Neuronal stem cell (in vitro differentiated cells): ENCODE results near the gene CNTFR.
A peak's percentile ranks its signal among the peaks of the same experiment; 100 is the strongest.

Source experiments
- DNase-seq: peaks from one replicate; pipeline ENCODE4 v3.0.0-alpha.2; 2013; ENCODE audit warnings: low spot score
- H2AFZ ChIP-seq: one replicate; pipeline ENCODE4 v1.6.1; 2013; ENCODE audit warnings: mild to moderate bottlenecking, low read length, inconsistent platforms
- H2AK5ac ChIP-seq: 2 replicates; pipeline ENCODE4 v1.6.1; 2013; ENCODE audit warnings: low read depth, mild to moderate bottlenecking, inconsistent platforms, low read length, moderate library complexity, mixed read lengths
- H2BK120ac ChIP-seq: 2 replicates; pipeline ENCODE4 v1.6.1; 2013; ENCODE audit warnings: low read depth, mild to moderate bottlenecking, inconsistent platforms, low read length, moderate library complexity, mixed read lengths
- H2BK12ac ChIP-seq: one replicate; pipeline ENCODE4 v1.6.1; 2013; ENCODE audit warnings: low read length, inconsistent platforms
- H2BK15ac ChIP-seq: 2 replicates; pipeline ENCODE4 v1.6.1; 2013; ENCODE audit warnings: mild to moderate bottlenecking, low read length, inconsistent platforms, mixed read lengths
- H2BK5ac ChIP-seq: one replicate; pipeline ENCODE4 v1.6.1; 2013; ENCODE audit warnings: inconsistent platforms, mild to moderate bottlenecking, low read length, moderate library complexity
- H3K14ac ChIP-seq: one replicate; pipeline ENCODE4 v1.6.1; 2013; ENCODE audit warnings: low read length, inconsistent platforms
- H3K18ac ChIP-seq: 2 replicates; pipeline ENCODE4 v1.6.1; 2013; ENCODE audit warnings: low read length, inconsistent platforms
- H3K23ac ChIP-seq: 2 replicates; pipeline ENCODE4 v1.6.1; 2013; ENCODE audit warnings: low read depth, mild to moderate bottlenecking, mixed read lengths, low read length, inconsistent platforms; ENCODE audit not compliant: poor library complexity
- H3K27ac ChIP-seq: replicated peaks from 3 replicates; pipeline ENCODE4 v1.5.1; 2013; ENCODE audit warnings: low read length, inconsistent platforms
- H3K27me3 ChIP-seq, 3 experiments: 2 replicates each; pipeline ENCODE4 v1.6.1; 2013; ENCODE audit warnings: low read length in 3 of 3, mild to moderate bottlenecking in 2 of 3, inconsistent platforms in 1 of 3, low read depth in 1 of 3, mixed read lengths in 1 of 3, moderate library complexity in 1 of 3; ENCODE audit not compliant: control insufficient read depth in 3 of 3, insufficient read depth in 3 of 3
- H3K36me3 ChIP-seq, 2 donors: replicated peaks in 1 of 2; 2 replicates each; pipeline ENCODE4 v1.6.1; 2013; ENCODE audit warnings: low read length in 2 of 2; ENCODE audit not compliant: control insufficient read depth in 2 of 2, insufficient read depth in 2 of 2
- H3K4ac ChIP-seq: 2 replicates; pipeline ENCODE4 v1.6.1; 2013; ENCODE audit warnings: inconsistent platforms, mild to moderate bottlenecking, low read length, moderate library complexity
- H3K4me1 ChIP-seq, 2 donors: 1 replicate in 1 of 2; 2 replicates in 1 of 2; pipeline ENCODE4 v1.6.1; 2013; ENCODE audit warnings: low read length in 2 of 2, low read depth in 1 of 2; ENCODE audit not compliant: control insufficient read depth in 2 of 2, insufficient read depth in 1 of 2
- H3K4me2 ChIP-seq: one replicate; pipeline ENCODE4 v1.6.1; 2013; ENCODE audit warnings: mild to moderate bottlenecking, low read length, inconsistent platforms; ENCODE audit not compliant: insufficient read depth, poor library complexity, severe bottlenecking
- H3K4me3 ChIP-seq, 2 donors: 2 replicates each; pipeline ENCODE4 v1.5.1; 2013; ENCODE audit warnings: low read length in 2 of 2, mild to moderate bottlenecking in 2 of 2, inconsistent platforms in 1 of 2, moderate library complexity in 1 of 2
- H3K79me1 ChIP-seq: one replicate; pipeline ENCODE4 v1.6.1; 2013; ENCODE audit warnings: low read depth, mild to moderate bottlenecking, inconsistent platforms, low read length, moderate library complexity
- H3K9ac ChIP-seq: one replicate; pipeline ENCODE4 v1.6.1; 2013; ENCODE audit warnings: mild to moderate bottlenecking, low read depth, low read length, inconsistent platforms; ENCODE audit not compliant: poor library complexity
- H3K9me3 ChIP-seq, 2 donors: replicated peaks in 1 of 2; 2 replicates each; pipeline versions ENCODE3 to v1.6.1; 2013; ENCODE audit warnings: low read length in 2 of 2, mild to moderate bottlenecking in 2 of 2, inconsistent platforms in 1 of 2, low read depth in 1 of 2, mixed read lengths in 1 of 2, moderate library complexity in 1 of 2; ENCODE audit not compliant: control insufficient read depth in 2 of 2, insufficient read depth in 1 of 2
- H4K8ac ChIP-seq: one replicate; pipeline ENCODE4 v1.6.1; 2013; ENCODE audit warnings: low read depth, mild to moderate bottlenecking, inconsistent platforms, low read length, moderate library complexity
- H4K91ac ChIP-seq: one replicate; pipeline ENCODE4 v1.6.1; 2013; ENCODE audit warnings: low read length, low read depth, mild to moderate bottlenecking, inconsistent platforms; ENCODE audit not compliant: poor library complexity
- WGBS, 2 donors: extraction: QIAGEN DNeasy Blood & Tissue Kit; methylation state at CpG; one replicate each; pipeline ENCODE4 v1.1.7; 2013; ENCODE audit warnings: missing lambda C conversion rate in 2 of 2, mixed read lengths in 1 of 2; ENCODE audit not compliant: insufficient read length in 2 of 2, insufficient replicate concordance in 1 of 2; ENCODE audit errors: extremely low coverage in 2 of 2; 5-methylcytosine and 5-hydroxymethylcytosine counted together

The CNTFR gene

DNA sequence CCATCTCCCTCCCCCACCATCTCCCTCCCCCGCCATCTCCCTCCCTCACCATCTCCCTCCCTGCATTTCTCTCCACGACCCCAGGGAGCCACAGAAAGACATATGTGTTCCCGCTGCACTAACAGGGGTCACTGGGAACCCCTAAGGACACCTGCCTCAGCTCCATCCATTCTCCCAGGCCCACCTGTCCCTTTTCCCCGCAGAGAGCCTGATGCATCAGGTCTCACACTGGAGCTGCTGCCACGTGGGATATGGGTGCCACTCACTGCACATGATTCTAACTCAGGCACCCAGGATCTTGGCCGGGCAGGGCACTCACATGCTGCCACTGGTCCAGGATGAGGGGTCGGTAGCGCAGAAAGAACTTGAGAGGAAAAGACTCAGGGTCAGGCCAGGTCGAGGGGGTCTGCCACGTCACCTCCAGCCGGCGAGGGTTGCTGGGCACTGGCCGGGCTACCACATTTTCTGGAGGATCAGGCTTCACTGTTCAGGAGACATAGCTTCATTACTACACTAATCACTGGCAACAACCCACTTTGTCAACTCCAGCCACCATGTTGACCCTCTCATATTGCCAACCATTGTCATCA lies 33.5 kb downstream of the CNTFR start:
- Histone ChIP-seq H3K79me1 (no peaks in the 10 kb centered on the region), H3K9me3 (no peaks in the 10 kb centered on the region), H3K18ac (no peak overlapping the region), H4K8ac (no peak overlapping the region), H3K27me3 (no peaks in the 10 kb centered on the region), H3K4ac (no peak overlapping the region), H3K4me1 (peaks cover 27 to 34% of the 10 kb centered on the region in 2 donors), H2AK5ac (no peak overlapping the region), H3K36me3 (peaks cover 27 to 96% of the 10 kb centered on the region in 2 donors), H2BK15ac (no peak overlapping the region), H2BK120ac (no peak overlapping the region), H2AFZ (no peak overlapping the region), H3K4me2 (no peak overlapping the region), H4K91ac (no peak overlapping the region), H3K14ac (no peak overlapping the region), H3K9ac (peak overlapping the region; percentile 18), H3K4me3 (no peak overlapping the region), H2BK5ac (no peak overlapping the region), H3K27ac (no peak overlapping the region), H2BK12ac (no peak overlapping the region), H3K23ac (no peak overlapping the region)
- WGBS, 2 donors = no CpG with 5 or more reads among the region's 13 CpGs
- DNase-seq = no peak

DNA sequence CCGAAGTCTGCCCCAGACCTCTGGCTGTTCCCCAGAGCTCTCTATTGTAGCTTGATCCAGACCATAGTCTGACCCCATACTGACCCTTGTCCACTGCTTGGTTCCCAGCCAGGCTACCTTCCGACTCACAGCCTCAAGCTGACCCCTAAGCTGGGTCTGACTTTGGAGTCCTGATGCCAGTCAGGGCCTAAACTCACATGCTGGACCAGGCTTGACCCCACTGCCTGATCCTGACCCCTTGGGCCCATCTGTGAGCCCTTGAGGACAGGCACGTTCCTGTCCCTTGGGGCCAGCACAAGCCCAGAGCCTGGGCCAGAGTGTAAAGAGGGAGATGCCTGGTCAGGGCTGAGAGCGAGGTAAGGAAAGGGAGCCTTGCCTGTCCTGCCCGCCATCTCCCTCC lies 34.0 kb downstream of the CNTFR start:
- H3K4me3 ChIP-seq = no peak overlapping the region
- H3K4ac ChIP-seq = no peak overlapping the region
- H2AK5ac ChIP-seq = no peak overlapping the region
- H3K27ac ChIP-seq = no peak overlapping the region
- no peak overlapping the region for H2BK15ac ChIP-seq
- H2AFZ ChIP-seq = no peak overlapping the region
- H4K91ac ChIP-seq = no peak overlapping the region
- H3K14ac ChIP-seq = no peak overlapping the region
- no peak overlapping the region for H3K4me2 ChIP-seq
- peak overlapping the region; percentile 4 for H3K18ac ChIP-seq
- no peak overlapping the region for H2BK12ac ChIP-seq
- peaks cover 28 to 96% of the 10 kb centered on the region in 2 donors for H3K36me3 ChIP-seq
- no CpG with 5 or more reads among the region's 5 CpGs for WGBS, 2 donors
- no peak overlapping the region for H4K8ac ChIP-seq
- H3K79me1 ChIP-seq = no peaks in the 10 kb centered on the region
- no peak overlapping the region for H3K23ac ChIP-seq
- H2BK5ac ChIP-seq = no peak overlapping the region
- H3K27me3 ChIP-seq = no peaks in the 10 kb centered on the region
- no peak overlapping the region for H2BK120ac ChIP-seq
- H3K9me3 ChIP-seq = no peaks in the 10 kb centered on the region
- no peak for DNase-seq
- peaks cover 22 to 29% of the 10 kb centered on the region in 2 donors for H3K4me1 ChIP-seq
- peak overlapping the region; percentile 7 for H3K9ac ChIP-seq

DNA sequence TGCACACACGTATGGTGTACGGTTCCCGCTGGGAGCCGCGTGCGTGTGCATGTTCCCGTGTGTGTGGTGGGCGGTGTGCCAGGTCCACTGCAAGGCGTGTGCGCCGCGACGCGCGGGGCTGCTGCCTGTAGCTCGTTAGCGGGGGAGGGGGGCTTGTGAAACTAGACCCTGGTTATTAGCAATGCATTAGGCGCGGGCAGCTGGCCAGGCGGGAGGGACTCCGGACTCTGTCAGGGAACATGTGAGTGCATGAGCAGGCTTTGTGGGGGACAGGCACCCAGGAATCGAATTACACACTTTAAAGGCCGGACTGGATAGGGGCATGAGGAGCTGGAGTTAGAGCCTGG lies 34.5 kb downstream of the CNTFR start:
- peaks cover 28 to 96% of the 10 kb centered on the region in 2 donors for H3K36me3 ChIP-seq
- WGBS, 2 donors = no CpG with 5 or more reads among the region's 23 CpGs

DNA sequence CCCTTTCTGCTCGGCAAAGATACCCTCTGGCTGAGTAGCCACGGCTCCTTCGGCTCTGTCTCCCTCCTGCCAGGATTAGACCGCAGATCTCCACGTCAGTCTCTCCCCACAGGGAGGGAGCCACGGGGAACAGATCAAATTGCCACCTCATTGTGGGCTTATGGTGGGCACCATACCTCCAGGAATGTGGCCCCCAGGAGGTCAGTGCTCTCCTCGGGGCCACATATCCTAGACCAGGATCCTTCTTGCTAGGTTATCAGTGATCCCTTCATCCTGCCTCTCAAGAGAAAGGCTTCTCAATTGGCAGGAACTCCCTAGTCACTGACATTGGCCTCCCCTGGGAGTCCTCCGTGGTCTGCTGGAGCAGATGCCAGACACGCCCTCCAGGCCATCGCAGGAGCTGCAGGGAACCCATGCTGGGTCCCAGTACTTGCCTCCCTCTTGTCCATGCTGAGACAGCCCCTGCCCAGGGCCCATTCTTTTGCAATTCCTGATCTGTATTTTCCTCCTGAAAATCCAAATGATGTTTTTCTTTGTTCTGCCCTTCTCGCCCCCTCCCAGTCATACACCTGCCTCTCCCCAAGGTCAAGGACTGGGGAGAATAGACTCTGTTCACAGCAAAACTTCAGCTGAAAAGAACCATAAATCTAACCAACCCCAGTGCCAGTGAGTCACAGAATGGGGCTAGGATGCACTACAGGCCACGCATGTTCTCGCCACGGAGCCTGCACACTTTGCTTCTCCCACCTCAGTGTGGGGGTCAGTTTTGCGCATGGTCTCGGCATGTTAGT lies 35.1 kb downstream of the CNTFR start:
- DNase-seq = no peak
- Histone ChIP-seq H4K8ac (no peak overlapping the region), H2BK12ac (no peak overlapping the region), H4K91ac (no peak overlapping the region), H3K9ac (no peak overlapping the region), H3K4me2 (no peak overlapping the region), H3K4ac (no peak overlapping the region), H3K4me1 (peaks cover 12 to 21% of the 10 kb centered on the region in 2 donors), H2AK5ac (no peak overlapping the region), H3K27ac (no peak overlapping the region), H3K27me3 (no peaks in the 10 kb centered on the region), H2BK120ac (no peak overlapping the region), H3K14ac (peak overlapping the region; percentile 49), H3K36me3 (peaks cover 28 to 96% of the 10 kb centered on the region in 2 donors), H2BK5ac (no peak overlapping the region), H2BK15ac (no peak overlapping the region), H3K9me3 (no peaks in the 10 kb centered on the region), H2AFZ (no peak overlapping the region), H3K4me3 (no peak overlapping the region), H3K79me1 (no peaks in the 10 kb centered on the region), H3K23ac (no peak overlapping the region), H3K18ac (peak overlapping the region; percentile 39)
- WGBS, 2 donors = no CpG with 5 or more reads among the region's 16 CpGs

More for the DNA sequence above, 34.5 kb downstream of the CNTFR start:
- no peak overlapping the region for H2BK12ac ChIP-seq
- H3K27ac ChIP-seq = no peak overlapping the region
- H2AK5ac ChIP-seq = no peak overlapping the region
- H3K4ac ChIP-seq = no peak overlapping the region
- H2BK5ac ChIP-seq = no peak overlapping the region
- no peak for DNase-seq
- H3K9me3 ChIP-seq = no peaks in the 10 kb centered on the region
- H3K9ac ChIP-seq = no peak overlapping the region
- peak overlapping the region; percentile 39 for H3K18ac ChIP-seq
- H3K27me3 ChIP-seq = no peaks in the 10 kb centered on the region
- no peak overlapping the region for H2BK15ac ChIP-seq
- no peak overlapping the region for H3K23ac ChIP-seq
- peak overlapping the region; percentile 49 for H3K14ac ChIP-seq
- no peaks in the 10 kb centered on the region for H3K79me1 ChIP-seq
- no peak overlapping the region for H4K8ac ChIP-seq
- H3K4me2 ChIP-seq = no peak overlapping the region
- no peak overlapping the region for H3K4me3 ChIP-seq
- no peak overlapping the region for H4K91ac ChIP-seq
- H2AFZ ChIP-seq = no peak overlapping the region
- H3K4me1 ChIP-seq = peaks cover 16 to 24% of the 10 kb centered on the region in 2 donors
- H2BK120ac ChIP-seq = no peak overlapping the region
